Endodermal cell (in vitro differentiated cells): ENCODE measurements around the gene PSPC1. TPM values are rescaled to one million over a fixed set of nuclear protein-coding genes. Genes with fewer than 3 reads are reported as not detected.

Experiments used
- DNase-seq: peaks from one replicate; pipeline ENCODE4 v3.0.0-alpha.2; 2017
- H3K27ac ChIP-seq: 2 replicates; pipeline ENCODE4 v1.5.1; 2013; ENCODE audit warnings: mild to moderate bottlenecking, low read depth, low read length, moderate library complexity
- H3K27me3 ChIP-seq: 2 replicates; pipeline ENCODE4 v1.6.1; 2013; ENCODE audit warnings: mild to moderate bottlenecking, low read length, moderate library complexity; ENCODE audit not compliant: insufficient read depth, control insufficient read depth, poor library complexity, severe bottlenecking
- H3K36me3 ChIP-seq: 2 replicates; pipeline ENCODE4 v1.7.0; 2013; ENCODE audit warnings: mild to moderate bottlenecking, low read length, moderate library complexity; ENCODE audit not compliant: control insufficient read depth, insufficient read depth
- H3K4me1 ChIP-seq: one replicate; pipeline ENCODE4 v1.7.0; 2013; ENCODE audit warnings: low read length; ENCODE audit not compliant: control insufficient read depth, insufficient read depth
- H3K4me3 ChIP-seq: 2 replicates; pipeline ENCODE4 v1.5.1; 2013; ENCODE audit warnings: mild to moderate bottlenecking, low read length, moderate library complexity
- H3K9ac ChIP-seq: 2 replicates; pipeline ENCODE4 v1.6.1; 2013; ENCODE audit warnings: mild to moderate bottlenecking, low read length, moderate library complexity; ENCODE audit not compliant: poor library complexity, severe bottlenecking; ENCODE audit errors: extremely low read depth
- H3K9me3 ChIP-seq: 2 replicates; pipeline ENCODE4 v1.6.1; 2013; ENCODE audit warnings: mild to moderate bottlenecking, low read length, moderate library complexity; ENCODE audit not compliant: control insufficient read depth
- H3K27ac Mint-ChIP-seq: 2 replicates; pipeline ENCODE4 v1.8.0; 2020; ENCODE audit warnings: mixed read lengths
- H3K27me3 Mint-ChIP-seq: 2 replicates; pipeline ENCODE4 v1.8.0; 2021; ENCODE audit warnings: mild to moderate bottlenecking, mixed read lengths; ENCODE audit not compliant: insufficient read depth
- H3K36me3 Mint-ChIP-seq: 2 replicates; pipeline ENCODE4 v1.8.0; 2020; ENCODE audit warnings: low read depth, mixed read lengths
- H3K4me1 Mint-ChIP-seq: 2 replicates; pipeline ENCODE4 v1.8.0; 2020; ENCODE audit warnings: mixed read lengths
- H3K4me3 Mint-ChIP-seq: 2 replicates; pipeline ENCODE4 v1.8.0; 2020; ENCODE audit warnings: mild to moderate bottlenecking, moderate library complexity, mixed read lengths
- H3K9me3 Mint-ChIP-seq: 2 replicates; pipeline ENCODE4 v1.8.0; 2020; ENCODE audit warnings: mild to moderate bottlenecking, mixed read lengths
- CTCF ChIP-seq: fragments of 200-600 bp; sonication (generic); conservative IDR thresholded peaks from 2 replicates; pipeline ENCODE4 v1.5.0; 2021; ENCODE audit warnings: antibody characterized with exemption, mild to moderate bottlenecking
- whole genome bisulfite sequencing, 2 experiments: methylation state at CpG; one replicate each; pipeline versions ENCODE4 v1.1.5 to v1.1.7; 2013; ENCODE audit warnings: missing lambda C conversion rate in 2 of 2, mixed read lengths in 1 of 2; ENCODE audit not compliant: insufficient coverage in 1 of 2, insufficient read length in 1 of 2; 5-methylcytosine and 5-hydroxymethylcytosine counted together
- total RNA-seq, 2 donors: library from RNA; stranded (reverse); fragmentation: NEBNext Ultra II Directional in 1 of 2; extraction: Animal tissue kit (Norgen Biotek cat#: 25700) in 1 of 2; gene quantifications; 2 replicates in 1 of 2; 3 replicates in 1 of 2; pipeline ENCODE4 v1.2.1, GENCODE V29; 2021

PSPC1 gene
- total RNA-seq, 2 donors from 2014 or later = 61.1 to 83.9 TPM

- Mint-ChIP-seq H3K27me3 (no peaks in the 10 kb centered on the region), H3K4me3 (no peak overlapping the region), H3K9me3 (no peaks in the 10 kb centered on the region), H3K4me1 (peaks cover 8% of the 10 kb centered on the region), H3K27ac (peak overlapping the region; percentile 89), H3K36me3 (peaks cover 69% of the 10 kb centered on the region)
- no peak for TF ChIP-seq CTCF
- 85 to 90% methylated on average over 4 to 5 of the region's 5 CpGs for WGBS, 2 experiments
- H3K4me1 ChIP-seq = no peaks in the 10 kb centered on the region
- H3K27me3 ChIP-seq = no peaks in the 10 kb centered on the region
- peak; percentile 55 for DNase-seq
- H3K9ac ChIP-seq = no peak overlapping the region
- peaks cover 74% of the 10 kb centered on the region for H3K36me3 ChIP-seq
- H3K9me3 ChIP-seq = no peaks in the 10 kb centered on the region
- no peak overlapping the region for H3K4me3 ChIP-seq
- no peak overlapping the region for H3K27ac ChIP-seq
These were observed 16.2 kb downstream of the PSPC1 start for GRCh38 chr13:19766591-19766990.

- Histone ChIP-seq H3K36me3 (peaks cover 75% of the 10 kb centered on the region), H3K9ac (no peak overlapping the region), H3K27me3 (no peaks in the 10 kb centered on the region), H3K4me1 (no peaks in the 10 kb centered on the region), H3K27ac (no peak overlapping the region), H3K4me3 (no peak overlapping the region), H3K9me3 (no peaks in the 10 kb centered on the region)
- no peaks in the 10 kb centered on the region for H3K27me3 Mint-ChIP-seq
- H3K4me3 Mint-ChIP-seq = no peak overlapping the region
- no peaks in the 10 kb centered on the region for H3K9me3 Mint-ChIP-seq
- H3K4me1 Mint-ChIP-seq = peaks cover 8% of the 10 kb centered on the region
- H3K36me3 Mint-ChIP-seq = peaks cover 68% of the 10 kb centered on the region
- no peak overlapping the region for H3K27ac Mint-ChIP-seq
- WGBS, 2 experiments = 94% methylated on average over 2 of the region's 2 CpGs; no CpG with 5 or more reads in 1 of the 2 experiments
- DNase-seq = no peak
- TF ChIP-seq CTCF = no peak
These were observed 18.5 kb downstream of the PSPC1 start for GRCh38 chr13:19764237-19764636.

- DNase-seq = no peak
- Mint-ChIP-seq H3K36me3 (peaks cover 69% of the 10 kb centered on the region), H3K27me3 (no peaks in the 10 kb centered on the region), H3K4me1 (peaks cover 8% of the 10 kb centered on the region), H3K4me3 (no peak overlapping the region), H3K9me3 (no peaks in the 10 kb centered on the region), H3K27ac (peak overlapping the region; percentile 13)
- WGBS, 2 experiments = 95 to 98% methylated on average over 8 to 10 of the region's 10 CpGs
- no peaks in the 10 kb centered on the region for H3K4me1 ChIP-seq
- H3K4me3 ChIP-seq = no peak overlapping the region
- no peak overlapping the region for H3K27ac ChIP-seq
- H3K9ac ChIP-seq = no peak overlapping the region
- H3K27me3 ChIP-seq = no peaks in the 10 kb centered on the region
- TF ChIP-seq CTCF = no peak
- no peaks in the 10 kb centered on the region for H3K9me3 ChIP-seq
- H3K36me3 ChIP-seq = peaks cover 81% of the 10 kb centered on the region
These were observed 19.1 kb downstream of the PSPC1 start for GRCh38 chr13:19763618-19764017.
